K562 (cell line): Measurements from ENCODE around the gene MPIG6B. TPM values are rescaled to one million over a fixed set of nuclear protein-coding genes. Genes with fewer than 3 reads are reported as not detected.

Experiments
- ERF ChIP-seq: fragments of 450-650 bp; formaldehyde crosslinking; IDR thresholded peaks from 2 replicates; pipeline ENCODE4 v1.4.0; 2020; ENCODE audit warnings: mild to moderate bottlenecking, mixed read lengths
- HSF4 ChIP-seq: fragments of 250-450 bp; sonication (Bioruptor Pico); IDR thresholded peaks from 2 replicates; pipeline ENCODE4 v2.1.2; 2022; ENCODE audit warnings: mild to moderate bottlenecking, moderate library complexity, borderline replicate concordance
- MAZ ChIP-seq, 2 experiments: fragments of 450-650 bp in 1 of 2; sonication (generic) in 1 of 2; formaldehyde crosslinking; IDR thresholded peaks in 1 of 2; conservative IDR thresholded peaks in 1 of 2; 2 replicates each; pipeline versions ENCODE4 v1.4.0 to v1.5.0; 2020; ENCODE audit warnings: mild to moderate bottlenecking in 1 of 2, missing genetic modification reagents in 1 of 2
- MGA ChIP-seq: fragments of 450-650 bp; IDR thresholded peaks from 2 replicates; pipeline ENCODE4 v1.6.1; 2016; ENCODE audit warnings: mild to moderate bottlenecking, moderate library complexity
- MYNN ChIP-seq, 2 experiments: sonication (generic); formaldehyde crosslinking in 1 of 2; IDR thresholded peaks; 2 replicates each; pipeline versions ENCODE4 v1.5.0 to v1.6.1; 2016 to 2020; ENCODE audit warnings: antibody characterized with exemption in 1 of 2, missing genetic modification reagents in 1 of 2
- POLR2G ChIP-seq: fragments of 200-400 bp; formaldehyde crosslinking; IDR thresholded peaks from 2 replicates; pipeline ENCODE4 v1.6.1; 2017; ENCODE audit warnings: low read depth, mild to moderate bottlenecking, antibody characterized with exemption, low read length, moderate library complexity
- RBFOX2 ChIP-seq: fragments of 200-400 bp; formaldehyde crosslinking; IDR thresholded peaks from 2 replicates; pipeline ENCODE4 v1.6.1; 2017; ENCODE audit warnings: low read depth, mild to moderate bottlenecking, low read length, moderate library complexity
- ZBTB7A ChIP-seq: IDR thresholded peaks from 2 replicates; pipeline ENCODE4 v1.6.1; 2011; ENCODE audit warnings: low read depth, mild to moderate bottlenecking, low read length, moderate library complexity, borderline replicate concordance; ENCODE audit not compliant: control insufficient read depth
- ZC3H11A ChIP-seq: IDR thresholded peaks from 2 replicates; pipeline ENCODE4 v1.6.1; 2012; ENCODE audit warnings: low read depth, low read length, improper control_type of control experiment
- ZNF589 ChIP-seq: fragments of 200-800 bp; sonication (Bioruptor generic); IDR thresholded peaks from 2 replicates; pipeline ENCODE4 v1.6.1; 2016; ENCODE audit warnings: low read depth, missing genetic modification characterization, missing compliant biosample characterization
- polyA plus RNA-seq, 8 experiments: library from polyadenylated mRNA; depleted of rRNA in 4 of 8; stranded (reverse) in 5 of 8; unstranded in 3 of 8; fragments of >200 nt; fragmentation: Nextera tagmentation in 2 of 8; fragmentation: Illumina TruSeq in 1 of 8; extraction: Ambion mirVana in 2 of 8; extraction: Trizol in 1 of 8; gene quantifications; 2 replicates each; pipeline versions ENCODE4 v1.2.1 to v1.2.3, GENCODE V29; 2011 to 2014; ENCODE audit warnings: inconsistent platforms in 1 of 8, missing spikeins in 1 of 8
- total RNA-seq, 7 experiments: library from RNA; depleted of rRNA in 6 of 7; stranded (reverse); fragments of >200 nt in 6 of 7; fragmentation: Illumina TruSeq in 2 of 7; extraction: Trizol in 2 of 7; gene quantifications; 2 replicates each; pipeline versions ENCODE4 v1.2.1 to v1.2.3, GENCODE V29; 2011 to 2021; ENCODE audit warnings: low replicate concordance in 1 of 7
- TF ChIP-seq, protein P1 (sequence below): fragments of 250-450 bp; sonication (Bioruptor Pico); IDR thresholded peaks from 2 replicates; pipeline ENCODE4 v1.4.0; 2020; ENCODE audit warnings: mild to moderate bottlenecking, moderate library complexity, borderline replicate concordance

The MPIG6B gene
- total and polyA plus RNA-seq, 9 of the 15 experiments (the other 6 are each of a cell fraction or from before 2014, with no cell fraction given) = 0.11 to 1.2 (median 0.28) TPM; not detected in 1

DNA sequence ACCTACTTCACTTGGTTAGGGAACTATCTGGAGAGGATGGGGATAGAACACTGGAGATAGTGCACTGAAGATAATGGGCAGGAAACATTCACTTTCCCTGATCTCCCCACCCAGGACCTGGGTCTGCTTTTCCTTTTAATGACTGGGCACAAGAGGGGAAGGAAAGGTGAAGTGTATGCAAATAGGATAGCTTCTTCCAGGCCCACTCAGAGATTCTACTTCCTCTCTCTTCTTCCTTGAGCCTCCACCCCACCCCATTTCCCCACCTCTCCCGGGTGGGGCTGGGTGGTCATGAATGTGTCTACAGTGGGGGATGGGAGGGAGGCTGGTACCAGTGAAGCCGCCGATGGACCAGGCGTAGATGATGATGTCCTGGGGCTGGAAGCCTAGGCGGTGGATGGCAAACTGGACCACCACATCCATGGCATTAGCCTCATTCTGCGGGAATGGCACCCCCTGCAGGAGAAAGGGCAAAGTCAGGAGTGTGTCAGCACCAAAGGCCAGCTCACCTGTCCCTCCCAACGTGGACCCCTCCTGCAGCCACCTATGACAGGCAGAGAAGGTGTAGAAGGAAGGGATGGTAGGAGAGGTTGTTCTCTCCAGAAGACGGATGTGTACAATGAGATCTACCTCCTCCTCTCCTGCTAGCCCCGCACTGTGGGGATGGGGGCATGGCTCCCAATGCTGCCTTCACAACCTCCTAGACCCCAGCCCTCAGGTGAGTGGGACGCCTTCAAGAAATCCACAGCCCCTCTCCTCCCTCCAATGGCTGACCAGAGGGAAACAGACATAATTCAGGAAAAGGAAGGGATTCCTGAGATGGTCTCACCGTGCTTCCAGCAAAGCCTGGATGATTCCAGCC is 33.7 kb upstream of the MPIG6B start (continued):
- TF ChIP-seq MAZ (CRISPR knock-in tag; conservative IDR thresholded peaks at IDR 0.05 in 1 of 2, IDR thresholded peaks at IDR 0.05 in 1 of 2) = peak in 1 of 2 experiments; percentile 29; a peak in 1 of 4 replicates
- TF ChIP-seq, protein P1, sequence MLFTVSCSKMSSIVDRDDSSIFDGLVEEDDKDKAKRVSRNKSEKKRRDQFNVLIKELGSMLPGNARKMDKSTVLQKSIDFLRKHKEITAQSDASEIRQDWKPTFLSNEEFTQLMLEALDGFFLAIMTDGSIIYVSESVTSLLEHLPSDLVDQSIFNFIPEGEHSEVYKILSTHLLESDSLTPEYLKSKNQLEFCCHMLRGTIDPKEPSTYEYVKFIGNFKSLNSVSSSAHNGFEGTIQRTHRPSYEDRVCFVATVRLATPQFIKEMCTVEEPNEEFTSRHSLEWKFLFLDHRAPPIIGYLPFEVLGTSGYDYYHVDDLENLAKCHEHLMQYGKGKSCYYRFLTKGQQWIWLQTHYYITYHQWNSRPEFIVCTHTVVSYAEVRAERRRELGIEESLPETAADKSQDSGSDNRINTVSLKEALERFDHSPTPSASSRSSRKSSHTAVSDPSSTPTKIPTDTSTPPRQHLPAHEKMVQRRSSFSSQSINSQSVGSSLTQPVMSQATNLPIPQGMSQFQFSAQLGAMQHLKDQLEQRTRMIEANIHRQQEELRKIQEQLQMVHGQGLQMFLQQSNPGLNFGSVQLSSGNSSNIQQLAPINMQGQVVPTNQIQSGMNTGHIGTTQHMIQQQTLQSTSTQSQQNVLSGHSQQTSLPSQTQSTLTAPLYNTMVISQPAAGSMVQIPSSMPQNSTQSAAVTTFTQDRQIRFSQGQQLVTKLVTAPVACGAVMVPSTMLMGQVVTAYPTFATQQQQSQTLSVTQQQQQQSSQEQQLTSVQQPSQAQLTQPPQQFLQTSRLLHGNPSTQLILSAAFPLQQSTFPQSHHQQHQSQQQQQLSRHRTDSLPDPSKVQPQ = no peak
- no peak for TF ChIP-seq ERF (CRISPR knock-in tag)
- TF ChIP-seq ZBTB7A = peak; percentile 44
- 0 out of 2 replicates have a peak, but pooled peaks have one; percentile 27 for TF ChIP-seq MYNN (IDR thresholded peaks at IDR 0.05)
- TF ChIP-seq MYNN (CRISPR knock-in tag; IDR thresholded peaks at IDR 0.05) = no peak
- TF ChIP-seq RBFOX2 = peak; percentile 41; the same call in 1 of the 2 replicates
- TF ChIP-seq POLR2G = peak; percentile 46; the same call in 1 of the 2 replicates
- TF ChIP-seq ZNF589 (CRISPR knock-in tag) = no peak
- no peak for TF ChIP-seq MGA
- TF ChIP-seq ZC3H11A = peak; percentile 66; the same call in 1 of the 2 replicates
- 0 out of 2 replicates have a peak, but pooled peaks have one; percentile 37 for TF ChIP-seq HSF4 (CRISPR knock-in tag)
